K562 (cell line): Measurements from ENCODE around the gene MED17. TPM values are rescaled to one million over a fixed set of nuclear protein-coding genes. Genes with fewer than 3 reads are reported as not detected.

Experiments
- ATAC-seq: fragments of 200-7000 bp; cut with Tn5 transposase; 3 replicates; pipeline ENCODE4 v1.9.1; 2020; ENCODE audit warnings: moderate library complexity
- BruUV-seq: library from RNA; stranded (reverse); fragments of 400-500 nt; replicated peaks from 2 replicates; lab custom pipeline; 2021; lab: Mats Ljungman, UMichigan
- CTCF ChIA-PET: fragments of 300-600 bp; formaldehyde crosslinking; extraction: SDS; loops from one replicate; lab custom pipeline; 2021; ENCODE audit warnings: low intra/inter-chr PET ratio; lab: Yijun Ruan, JAX
- POLR2A ChIA-PET: fragments of 300-600, 350-650 bp; sonication (Branson Sonifier 250); formaldehyde crosslinking; extraction: SDS; loops from one replicate; lab custom pipeline; 2021; ENCODE audit warnings: antibody characterized with exemption, inconsistent platforms; lab: Yijun Ruan, JAX
- DNase-seq, 4 experiments: peaks; one replicate each; pipeline versions ENCODE4 v3.0.0 to v3.0.0-alpha.2; 2011 to 2018; ENCODE audit warnings: low spot score in 3 of 4, mixed read lengths in 3 of 4; ENCODE audit errors: extremely low read depth in 1 of 4
- FAIRE-seq: peaks from 2 replicates; lab custom pipeline; 2011; peaks lifted over from hg19 to GRCh38; lab: Jason Lieb, UNC
- H2AFZ ChIP-seq: 2 replicates; pipeline ENCODE4 v1.6.0; 2011; ENCODE audit warnings: low read depth, low read length, control low read depth, inconsistent platforms
- H3K27ac ChIP-seq: fragments of 200-600 bp; 3 replicates; pipeline ENCODE4 v1.8.0; 2011; ENCODE audit warnings: low read depth, mild to moderate bottlenecking, control low read depth, inconsistent platforms, low read length, moderate library complexity, mixed read lengths; ENCODE audit errors: extremely low read depth
- H3K27me3 ChIP-seq, 2 experiments: fragments of 300-600 bp in 1 of 2; 2 replicates in 1 of 2; 3 replicates in 1 of 2; pipeline versions ENCODE4 v1.6.0 to v1.8.0; 2011; ENCODE audit warnings: inconsistent platforms in 2 of 2, low read length in 2 of 2, mild to moderate bottlenecking in 1 of 2, mixed read lengths in 1 of 2, moderate library complexity in 1 of 2; ENCODE audit not compliant: control insufficient read depth in 2 of 2, insufficient read depth in 2 of 2
- H3K36me3 ChIP-seq: fragments of 300-600 bp; 3 replicates; pipeline ENCODE4 v1.8.0; 2011; ENCODE audit warnings: mild to moderate bottlenecking, low read length, inconsistent platforms; ENCODE audit not compliant: control insufficient read depth, insufficient read depth
- H3K4me1 ChIP-seq, 2 experiments: fragments of 200-600 bp in 1 of 2; replicated peaks in 1 of 2; 2 replicates in 1 of 2; 3 replicates in 1 of 2; pipeline versions ENCODE4 v1.5.1 to v1.8.0; 2011; ENCODE audit warnings: inconsistent platforms in 2 of 2, low read length in 2 of 2, mild to moderate bottlenecking in 1 of 2, mixed read lengths in 1 of 2, moderate library complexity in 1 of 2; ENCODE audit not compliant: control insufficient read depth in 2 of 2, insufficient read depth in 2 of 2
- H3K4me2 ChIP-seq: 2 replicates; pipeline ENCODE4 v1.6.1; 2011; ENCODE audit warnings: low read length, control low read depth, inconsistent platforms, mixed read lengths; ENCODE audit not compliant: insufficient read depth
- H3K4me3 ChIP-seq: fragments of 200-600 bp; sonication (generic), shearing (Covaris generic); 2 replicates; pipeline ENCODE4 v1.5.1; 2016; ENCODE audit warnings: control low read depth, inconsistent platforms
- H3K79me2 ChIP-seq: fragments of 200-600 bp; 3 replicates; pipeline ENCODE4 v1.8.0; 2011; ENCODE audit warnings: low read length, inconsistent platforms; ENCODE audit not compliant: control insufficient read depth, insufficient read depth
- H3K9ac ChIP-seq, 2 experiments: 2 replicates each; pipeline versions ENCODE4 v1.6.0 to v1.6.1; 2011; ENCODE audit warnings: low read depth in 2 of 2, low read length in 2 of 2, control low read depth in 1 of 2, inconsistent platforms in 1 of 2, mild to moderate bottlenecking in 1 of 2, mixed read lengths in 1 of 2; ENCODE audit not compliant: insufficient read depth in 1 of 2
- H3K9me1 ChIP-seq: one replicate; pipeline ENCODE4 v1.6.0; 2011; ENCODE audit warnings: inconsistent platforms, mild to moderate bottlenecking, low read length, moderate library complexity; ENCODE audit not compliant: control insufficient read depth, insufficient read depth
- H3K9me3 ChIP-seq: replicated peaks from 2 replicates; pipeline ENCODE4 v1.5.1; 2011; ENCODE audit warnings: low read depth, low read length, inconsistent platforms; ENCODE audit not compliant: control insufficient read depth, insufficient read depth
- H4K20me1 ChIP-seq: replicated peaks from 2 replicates; pipeline ENCODE4 v1.6.1; 2011; ENCODE audit warnings: low read length, inconsistent platforms, mixed read lengths; ENCODE audit not compliant: control insufficient read depth, insufficient read depth
- CEBPB ChIP-seq: fragments of 450-650 bp; IDR thresholded peaks from 2 replicates; pipeline ENCODE4 v1.6.1; 2016; ENCODE audit warnings: missing genetic modification characterization, missing compliant biosample characterization
- GTF2E2 ChIP-seq: fragments of 200-800 bp; sonication (Bioruptor generic); IDR thresholded peaks from 2 replicates; pipeline ENCODE4 v1.6.1; 2016; ENCODE audit warnings: missing genetic modification characterization, missing compliant biosample characterization
- HMGN3 ChIP-seq: IDR thresholded peaks from 2 replicates; pipeline ENCODE4 v1.6.1; 2011; ENCODE audit warnings: borderline replicate concordance, low read depth, mild to moderate bottlenecking, mixed read lengths, low read length; ENCODE audit not compliant: insufficient read length; ENCODE audit errors: extremely low read depth
- MTA1 ChIP-seq: fragments of 450-650 bp; IDR thresholded peaks from 2 replicates; pipeline ENCODE4 v1.6.1; 2017; ENCODE audit warnings: borderline replicate concordance
- NFXL1 ChIP-seq: fragments of 450-650 bp; formaldehyde crosslinking; IDR thresholded peaks from 2 replicates; pipeline ENCODE4 v1.4.0; 2021; ENCODE audit warnings: mild to moderate bottlenecking
- NR2F6 ChIP-seq: fragments of 450-650 bp; formaldehyde crosslinking; IDR thresholded peaks from 2 replicates; pipeline ENCODE4 v1.4.0; 2020; ENCODE audit warnings: mild to moderate bottlenecking
- RB1 ChIP-seq: fragments of 450-650 bp; IDR thresholded peaks from 2 replicates; pipeline ENCODE4 v1.6.1; 2017; ENCODE audit warnings: low read depth, mild to moderate bottlenecking
- RBM15 ChIP-seq: fragments of 200-400 bp; formaldehyde crosslinking; IDR thresholded peaks from 2 replicates; pipeline ENCODE4 v1.6.1; 2018; ENCODE audit warnings: mild to moderate bottlenecking, low read length, moderate library complexity; ENCODE audit not compliant: insufficient read depth
- SRSF3 ChIP-seq: fragments of 200-400 bp; formaldehyde crosslinking; IDR thresholded peaks from 2 replicates; pipeline ENCODE4 v1.6.1; 2016; ENCODE audit warnings: mild to moderate bottlenecking, low read length, moderate library complexity; ENCODE audit not compliant: insufficient read depth
- ZNF696 ChIP-seq: fragments of 250-450 bp; sonication (Bioruptor Pico); conservative IDR thresholded peaks from 2 replicates; pipeline ENCODE4 v1.4.0; 2020; ENCODE audit warnings: mild to moderate bottlenecking, moderate library complexity
- ZNF764 ChIP-seq: fragments of 250-450 bp; sonication (Bioruptor Pico); IDR thresholded peaks from 2 replicates; pipeline ENCODE4 v1.4.0; 2020; ENCODE audit warnings: low read depth, mild to moderate bottlenecking, moderate library complexity
- WGBS: fragments of 100-300 bp; shearing (Covaris generic); methylation state at CpG from one replicate; pipeline ENCODE4 v1.1.6; 2016; ENCODE audit warnings: low coverage, mixed read lengths; ENCODE audit not compliant: insufficient coverage; ENCODE audit errors: missing lambda C conversion rate; 5-methylcytosine and 5-hydroxymethylcytosine counted together
- in situ Hi-C: fragments of 300-500 bp; cut with MboI; formaldehyde crosslinking; loops from 4 replicates; pipeline ENCODE4 v1.15.0; 2018; ENCODE audit warnings: inconsistent platforms, mixed read lengths
- intact Hi-C: fragments of 100-400 bp; cut with micrococcal nuclease; formaldehyde crosslinking; loops from 2 replicates; pipeline ENCODE4 v1.14.2; 2022
- polyA plus RNA-seq, 8 experiments: library from polyadenylated mRNA; depleted of rRNA in 4 of 8; stranded (reverse) in 5 of 8; unstranded in 3 of 8; fragments of >200 nt; fragmentation: Nextera tagmentation in 2 of 8; fragmentation: Illumina TruSeq in 1 of 8; extraction: Ambion mirVana in 2 of 8; extraction: Trizol in 1 of 8; gene quantifications; 2 replicates each; pipeline versions ENCODE4 v1.2.1 to v1.2.3, GENCODE V29; 2011 to 2014; ENCODE audit warnings: inconsistent platforms in 1 of 8, missing spikeins in 1 of 8
- total RNA-seq, 7 experiments: library from RNA; depleted of rRNA in 6 of 7; stranded (reverse); fragments of >200 nt in 6 of 7; fragmentation: Illumina TruSeq in 2 of 7; extraction: Trizol in 2 of 7; gene quantifications; 2 replicates each; pipeline versions ENCODE4 v1.2.1 to v1.2.3, GENCODE V29; 2011 to 2021; ENCODE audit warnings: low replicate concordance in 1 of 7
- TF ChIP-seq, protein P1 (sequence below): IDR thresholded peaks from 3 replicates; pipeline ENCODE4 v1.6.1; 2011; ENCODE audit warnings: borderline replicate concordance, mild to moderate bottlenecking, moderate library complexity; ENCODE audit not compliant: insufficient read length; ENCODE audit errors: extremely low read depth
- TF ChIP-seq, protein P2 (sequence below), 2 experiments: fragments of 450-650 bp; IDR thresholded peaks; 2 replicates each; pipeline ENCODE4 v1.6.1; 2018; ENCODE audit warnings: mild to moderate bottlenecking in 2 of 2, low read depth in 1 of 2; ENCODE audit not compliant: partially characterized antibody in 2 of 2

The MED17 gene
- total and polyA plus RNA-seq, 9 of the 15 experiments (the other 6 are each of a cell fraction or from before 2014, with no cell fraction given): 6.7 to 34.7 (median 26.8) TPM

DNA sequence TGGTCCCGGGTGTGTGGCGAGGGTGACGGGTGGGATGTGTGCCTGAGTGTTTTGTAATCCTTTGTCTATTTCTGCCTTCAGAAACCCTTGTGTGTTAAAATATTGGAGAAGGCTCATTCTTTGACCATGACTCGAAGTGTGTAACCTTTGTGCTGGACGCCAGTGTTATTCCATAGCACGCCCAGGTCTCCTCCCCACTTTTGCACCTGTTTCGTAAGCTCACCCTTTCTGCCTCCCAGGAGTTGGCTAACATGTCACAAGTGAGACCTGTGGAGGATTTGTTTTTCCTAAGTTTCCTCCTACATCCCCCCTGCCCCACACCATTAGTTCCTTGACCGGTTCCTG, 42.2 kb upstream of the MED17 start:
- peak; percentile 28 for ATAC-seq
- H3K4me2 ChIP-seq: peak overlapping the region; percentile 95
- in situ Hi-C loops: no loop called here
- CTCF ChIA-PET: no interaction called here
- intact Hi-C loops: loop anchor here (1.0 kb wide), 2 partner anchors 24 to 42 kb away; partner anchors contain the start of gene MED17
- H3K36me3 ChIP-seq: peaks cover 44% of the 10 kb centered on the region
- peak overlapping the region; percentile 84 for H2AFZ ChIP-seq
- peak; percentile 40 to 59 (median 52) for DNase-seq
- FAIRE-seq: no peak
- peaks cover 62% of the 10 kb centered on the region for H3K79me2 ChIP-seq
- H3K4me3 ChIP-seq: peak overlapping the region; percentile 79
- no peaks in the 10 kb centered on the region for H3K27me3 ChIP-seq
- H3K9ac ChIP-seq: peak overlapping the region; percentile 99 to 100
- peak overlapping the region; percentile 98 for H3K27ac ChIP-seq
- H3K4me1 ChIP-seq: peaks cover 4 to 10% of the 10 kb centered on the region in 2 experiments; a peak in 4 of 5 replicates
- BruUV-seq: TSS peak; percentile 89
- no peaks in the 10 kb centered on the region for H3K9me1 ChIP-seq
- H4K20me1 ChIP-seq: no peaks in the 10 kb centered on the region; the same call in none of the 2 replicates
- WGBS: under 1% methylated on average over 8 of the region's 8 CpGs
- POLR2A ChIA-PET: interaction anchor here (0.6 to 5.1 kb wide), 29 partner anchors 9 to 1074 kb away, joined by 3 to 98 read pairs (median 7); partner anchors contain the start of genes CEP295, MED17 and PANX1
- no peaks in the 10 kb centered on the region for H3K9me3 ChIP-seq
- TF ChIP-seq, protein P1, sequence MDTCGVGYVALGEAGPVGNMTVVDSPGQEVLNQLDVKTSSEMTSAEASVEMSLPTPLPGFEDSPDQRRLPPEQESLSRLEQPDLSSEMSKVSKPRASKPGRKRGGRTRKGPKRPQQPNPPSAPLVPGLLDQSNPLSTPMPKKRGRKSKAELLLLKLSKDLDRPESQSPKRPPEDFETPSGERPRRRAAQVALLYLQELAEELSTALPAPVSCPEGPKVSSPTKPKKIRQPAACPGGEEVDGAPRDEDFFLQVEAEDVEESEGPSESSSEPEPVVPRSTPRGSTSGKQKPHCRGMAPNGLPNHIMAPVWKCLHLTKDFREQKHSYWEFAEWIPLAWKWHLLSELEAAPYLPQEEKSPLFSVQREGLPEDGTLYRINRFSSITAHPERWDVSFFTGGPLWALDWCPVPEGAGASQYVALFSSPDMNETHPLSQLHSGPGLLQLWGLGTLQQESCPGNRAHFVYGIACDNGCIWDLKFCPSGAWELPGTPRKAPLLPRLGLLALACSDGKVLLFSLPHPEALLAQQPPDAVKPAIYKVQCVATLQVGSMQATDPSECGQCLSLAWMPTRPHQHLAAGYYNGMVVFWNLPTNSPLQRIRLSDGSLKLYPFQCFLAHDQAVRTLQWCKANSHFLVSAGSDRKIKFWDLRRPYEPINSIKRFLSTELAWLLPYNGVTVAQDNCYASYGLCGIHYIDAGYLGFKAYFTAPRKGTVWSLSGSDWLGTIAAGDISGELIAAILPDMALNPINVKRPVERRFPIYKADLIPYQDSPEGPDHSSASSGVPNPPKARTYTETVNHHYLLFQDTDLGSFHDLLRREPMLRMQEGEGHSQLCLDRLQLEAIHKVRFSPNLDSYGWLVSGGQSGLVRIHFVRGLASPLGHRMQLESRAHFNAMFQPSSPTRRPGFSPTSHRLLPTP: no peak
- no peak for TF ChIP-seq ZNF764 (CRISPR knock-in tag)
- no peak for TF ChIP-seq NR2F6
- TF ChIP-seq NFXL1 (CRISPR knock-in tag): no peak
- TF ChIP-seq RBM15: no peak
- TF ChIP-seq HMGN3: peak; percentile 1
- TF ChIP-seq MTA1: no peak
- TF ChIP-seq GTF2E2 (tag): no peak
- TF ChIP-seq CEBPB (tag): peak; percentile 91
- TF ChIP-seq ZNF696 (CRISPR knock-in tag): no peak
- TF ChIP-seq, protein P2, sequence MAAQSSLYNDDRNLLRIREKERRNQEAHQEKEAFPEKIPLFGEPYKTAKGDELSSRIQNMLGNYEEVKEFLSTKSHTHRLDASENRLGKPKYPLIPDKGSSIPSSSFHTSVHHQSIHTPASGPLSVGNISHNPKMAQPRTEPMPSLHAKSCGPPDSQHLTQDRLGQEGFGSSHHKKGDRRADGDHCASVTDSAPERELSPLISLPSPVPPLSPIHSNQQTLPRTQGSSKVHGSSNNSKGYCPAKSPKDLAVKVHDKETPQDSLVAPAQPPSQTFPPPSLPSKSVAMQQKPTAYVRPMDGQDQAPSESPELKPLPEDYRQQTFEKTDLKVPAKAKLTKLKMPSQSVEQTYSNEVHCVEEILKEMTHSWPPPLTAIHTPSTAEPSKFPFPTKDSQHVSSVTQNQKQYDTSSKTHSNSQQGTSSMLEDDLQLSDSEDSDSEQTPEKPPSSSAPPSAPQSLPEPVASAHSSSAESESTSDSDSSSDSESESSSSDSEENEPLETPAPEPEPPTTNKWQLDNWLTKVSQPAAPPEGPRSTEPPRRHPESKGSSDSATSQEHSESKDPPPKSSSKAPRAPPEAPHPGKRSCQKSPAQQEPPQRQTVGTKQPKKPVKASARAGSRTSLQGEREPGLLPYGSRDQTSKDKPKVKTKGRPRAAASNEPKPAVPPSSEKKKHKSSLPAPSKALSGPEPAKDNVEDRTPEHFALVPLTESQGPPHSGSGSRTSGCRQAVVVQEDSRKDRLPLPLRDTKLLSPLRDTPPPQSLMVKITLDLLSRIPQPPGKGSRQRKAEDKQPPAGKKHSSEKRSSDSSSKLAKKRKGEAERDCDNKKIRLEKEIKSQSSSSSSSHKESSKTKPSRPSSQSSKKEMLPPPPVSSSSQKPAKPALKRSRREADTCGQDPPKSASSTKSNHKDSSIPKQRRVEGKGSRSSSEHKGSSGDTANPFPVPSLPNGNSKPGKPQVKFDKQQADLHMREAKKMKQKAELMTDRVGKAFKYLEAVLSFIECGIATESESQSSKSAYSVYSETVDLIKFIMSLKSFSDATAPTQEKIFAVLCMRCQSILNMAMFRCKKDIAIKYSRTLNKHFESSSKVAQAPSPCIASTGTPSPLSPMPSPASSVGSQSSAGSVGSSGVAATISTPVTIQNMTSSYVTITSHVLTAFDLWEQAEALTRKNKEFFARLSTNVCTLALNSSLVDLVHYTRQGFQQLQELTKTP (IDR thresholded peaks at IDR 0.05; ENCODE audit: low read depth in 1 of 2, partially characterized antibody in 2 of 2): peak in 1 of 2 experiments; percentile 3
- no peak for TF ChIP-seq SRSF3
- 0 out of 2 replicates have a peak, but pooled peaks have one; percentile 6 for TF ChIP-seq RB1
